ENCODE measurements around the gene TAX1BP3. TPM values are rescaled to one million over a fixed set of nuclear protein-coding genes. Genes with fewer than 3 reads are reported as not detected.

The TAX1BP3 gene
- polyA plus RNA-seq, 3 donors, result 29.6 to 71.8 (median 70.9) TPM

DNA sequence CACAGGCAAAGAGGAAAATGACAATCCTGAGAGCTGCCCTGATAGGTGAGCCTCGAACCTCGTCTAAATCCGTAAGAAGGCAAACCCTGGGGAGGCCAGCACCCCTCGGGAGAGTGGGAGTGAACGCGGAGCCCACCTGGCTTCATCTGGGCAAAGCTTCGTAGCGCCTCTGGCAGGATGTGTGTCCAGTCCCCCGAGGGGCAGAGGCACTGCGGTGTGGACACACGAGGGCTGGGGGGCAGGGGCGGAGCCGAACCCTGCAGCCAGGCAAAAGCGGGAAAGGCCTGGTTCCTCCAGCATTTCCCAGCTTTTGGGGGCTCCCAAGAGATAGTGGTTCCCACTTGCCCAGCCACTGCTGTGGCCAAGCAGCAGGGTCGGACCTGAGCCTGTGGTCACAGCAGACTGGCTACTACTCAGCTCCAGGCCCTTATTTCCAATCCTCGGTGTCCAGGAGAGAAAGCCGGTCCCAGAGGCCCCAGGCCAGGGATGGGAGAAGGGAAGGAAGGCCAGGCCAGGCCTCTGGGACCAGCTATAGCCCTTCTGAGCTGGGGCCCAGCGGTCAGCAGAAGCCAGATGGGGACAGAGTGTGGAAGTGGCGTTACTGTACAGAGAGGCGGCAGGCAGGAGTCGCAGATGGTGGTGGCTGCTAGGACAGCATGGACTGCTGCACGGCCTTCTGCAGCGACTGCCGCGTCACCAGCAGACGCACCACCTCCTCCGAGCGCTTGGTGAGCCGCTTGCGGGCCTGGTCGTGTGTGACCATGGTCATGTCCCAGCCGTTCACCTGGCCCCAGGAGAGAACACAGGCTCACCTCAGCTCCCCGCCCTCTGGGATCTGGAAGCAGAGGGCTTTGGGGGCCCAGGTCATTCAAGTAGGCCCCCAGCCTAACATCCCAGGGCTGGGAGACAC is 5.0 kb downstream of the TAX1BP3 start:
- no peak for DNase-seq
- H3K4me3 Mint-ChIP-seq, result no peak overlapping the region
- Histone ChIP-seq H3K27me3 (ENCODE audit: control insufficient read depth in 2 of 2, insufficient read depth in 2 of 2, low read length in 2 of 2) (no peaks in the 10 kb centered on the region), H3K4me2 (replicated peaks; ENCODE audit: extremely low read depth, low read length, poor library complexity, severe bottlenecking) (no peak overlapping the region), H3K4me1 (ENCODE audit: control insufficient read depth in 1 of 2, insufficient read depth in 2 of 2, low read length in 2 of 2) (peaks cover 6 to 11% of the 10 kb centered on the region in 2 donors), H3K79me2 (ENCODE audit: insufficient read depth, low read length) (no peaks in the 10 kb centered on the region), H3K27ac (ENCODE audit: low read depth in 1 of 2, low read length in 2 of 2) (no peak overlapping the region), H3K36me3 (replicated peaks in 1 of 2; ENCODE audit: control insufficient read depth in 1 of 2, insufficient read depth in 2 of 2, low read length in 2 of 2) (peaks cover 27 to 40% of the 10 kb centered on the region in 2 donors), H3K4me3 (replicated peaks in 1 of 3; ENCODE audit: low read depth in 2 of 3, low read length in 3 of 3) (no peak overlapping the region), H3K9ac (ENCODE audit: insufficient read depth, low read length, poor library complexity, severe bottlenecking) (no peak overlapping the region), H2AFZ (ENCODE audit: insufficient read depth, low read depth, low read length, poor library complexity, severe bottlenecking) (no peak overlapping the region), H3K9me3 (replicated peaks in 1 of 2; ENCODE audit: control insufficient read depth in 1 of 2, insufficient read depth in 1 of 2, low read length in 2 of 2) (no peaks in the 10 kb centered on the region), H4K20me1 (ENCODE audit: insufficient read depth, low read length) (peaks cover 8% of the 10 kb centered on the region)
- no peak overlapping the region for H3K27ac Mint-ChIP-seq
- peaks cover 10 to 38% of the 10 kb centered on the region in 2 donors for H3K36me3 Mint-ChIP-seq
- H3K9me3 Mint-ChIP-seq, result no peaks in the 10 kb centered on the region
- H3K4me1 Mint-ChIP-seq, result peaks cover 12% of the 10 kb centered on the region
- 93% methylated on average over 32 of the region's 33 CpGs for WGBS (ENCODE audit: insufficient coverage)
- TF ChIP-seq, protein P1, sequence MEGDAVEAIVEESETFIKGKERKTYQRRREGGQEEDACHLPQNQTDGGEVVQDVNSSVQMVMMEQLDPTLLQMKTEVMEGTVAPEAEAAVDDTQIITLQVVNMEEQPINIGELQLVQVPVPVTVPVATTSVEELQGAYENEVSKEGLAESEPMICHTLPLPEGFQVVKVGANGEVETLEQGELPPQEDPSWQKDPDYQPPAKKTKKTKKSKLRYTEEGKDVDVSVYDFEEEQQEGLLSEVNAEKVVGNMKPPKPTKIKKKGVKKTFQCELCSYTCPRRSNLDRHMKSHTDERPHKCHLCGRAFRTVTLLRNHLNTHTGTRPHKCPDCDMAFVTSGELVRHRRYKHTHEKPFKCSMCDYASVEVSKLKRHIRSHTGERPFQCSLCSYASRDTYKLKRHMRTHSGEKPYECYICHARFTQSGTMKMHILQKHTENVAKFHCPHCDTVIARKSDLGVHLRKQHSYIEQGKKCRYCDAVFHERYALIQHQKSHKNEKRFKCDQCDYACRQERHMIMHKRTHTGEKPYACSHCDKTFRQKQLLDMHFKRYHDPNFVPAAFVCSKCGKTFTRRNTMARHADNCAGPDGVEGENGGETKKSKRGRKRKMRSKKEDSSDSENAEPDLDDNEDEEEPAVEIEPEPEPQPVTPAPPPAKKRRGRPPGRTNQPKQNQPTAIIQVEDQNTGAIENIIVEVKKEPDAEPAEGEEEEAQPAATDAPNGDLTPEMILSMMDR (IDR thresholded peaks at IDR 0.05), result no peak
- intact Hi-C loops (cut with micrococcal nuclease), result no loop called here
- peaks cover 0 to 4% (median 0%) of the 10 kb centered on the region in 3 donors for H3K27me3 Mint-ChIP-seq (ENCODE audit: low read depth in 3 of 3)

GRCh38 chr17:3660311-3660891 is 8.0 kb downstream of the TAX1BP3 start:
- DNase-seq, result no peak
- H3K36me3 ChIP-seq (replicated peaks in 1 of 2; ENCODE audit: control insufficient read depth in 1 of 2, insufficient read depth in 2 of 2, low read length in 2 of 2), result peaks cover 30 to 51% of the 10 kb centered on the region in 2 donors
- no peaks in the 10 kb centered on the region for H4K20me1 ChIP-seq (ENCODE audit: insufficient read depth, low read length)
- no peaks in the 10 kb centered on the region for H3K9me3 Mint-ChIP-seq
- H3K4me2 ChIP-seq (replicated peaks; ENCODE audit: extremely low read depth, low read length, poor library complexity, severe bottlenecking), result no peak overlapping the region
- H3K4me1 ChIP-seq (ENCODE audit: control insufficient read depth in 1 of 2, insufficient read depth in 2 of 2, low read length in 2 of 2), result no peaks in the 10 kb centered on the region
- H3K9ac ChIP-seq (ENCODE audit: insufficient read depth, low read length, poor library complexity, severe bottlenecking), result no peak overlapping the region
- no peak overlapping the region for H3K4me3 ChIP-seq (replicated peaks in 1 of 3; ENCODE audit: low read depth in 2 of 3, low read length in 3 of 3)
- H3K27me3 ChIP-seq (ENCODE audit: control insufficient read depth in 2 of 2, insufficient read depth in 2 of 2, low read length in 2 of 2), result no peaks in the 10 kb centered on the region
- intact Hi-C loops (cut with micrococcal nuclease), result no loop called here
- H3K27me3 Mint-ChIP-seq (ENCODE audit: low read depth in 3 of 3), result peaks cover 0 to 3% (median 2%) of the 10 kb centered on the region in 3 donors
- no peak overlapping the region for H3K27ac ChIP-seq (ENCODE audit: low read depth in 1 of 2, low read length in 2 of 2)
- H3K79me2 ChIP-seq (ENCODE audit: insufficient read depth, low read length), result no peaks in the 10 kb centered on the region
- no peak overlapping the region for H2AFZ ChIP-seq (ENCODE audit: insufficient read depth, low read depth, low read length, poor library complexity, severe bottlenecking)
- peaks cover 19 to 58% of the 10 kb centered on the region in 2 donors for H3K36me3 Mint-ChIP-seq
- TF ChIP-seq, protein P1 (IDR thresholded peaks at IDR 0.05), result no peak
- H3K4me1 Mint-ChIP-seq, result peaks cover 3% of the 10 kb centered on the region
- no peak overlapping the region for H3K4me3 Mint-ChIP-seq
- WGBS (ENCODE audit: insufficient coverage), result 94% methylated on average over 23 of the region's 23 CpGs
- no peak overlapping the region for H3K27ac Mint-ChIP-seq
- H3K9me3 ChIP-seq (replicated peaks in 1 of 2; ENCODE audit: control insufficient read depth in 1 of 2, insufficient read depth in 1 of 2, low read length in 2 of 2), result no peaks in the 10 kb centered on the region
